H9 (cell line): Measurements from ENCODE around the gene POMGNT1. TPM values are rescaled to one million over a fixed set of nuclear protein-coding genes. Genes with fewer than 3 reads are reported as not detected.

Experiments used
- DNase-seq: peaks from one replicate; pipeline ENCODE4 v3.0.0-alpha.2; 2017
- H2AFZ ChIP-seq: one replicate; pipeline ENCODE4 v1.6.1; 2013; ENCODE audit warnings: mild to moderate bottlenecking, low read length, control low read depth, moderate library complexity
- H2AK5ac ChIP-seq: 2 replicates; pipeline ENCODE4 v1.6.1; 2013; ENCODE audit warnings: low read length, control low read depth, mixed read lengths; ENCODE audit not compliant: insufficient read length
- H2BK120ac ChIP-seq: one replicate; pipeline ENCODE4 v1.6.1; 2013; ENCODE audit warnings: low read depth, mild to moderate bottlenecking, low read length, control low read depth, inconsistent platforms; ENCODE audit not compliant: poor library complexity, severe bottlenecking
- H2BK12ac ChIP-seq: 2 replicates; pipeline ENCODE4 v1.6.1; 2013; ENCODE audit warnings: low read length, control low read depth, mixed read lengths, low read depth; ENCODE audit not compliant: insufficient read length
- H2BK15ac ChIP-seq: 2 replicates; pipeline ENCODE4 v1.6.1; 2013; ENCODE audit warnings: low read depth, low read length, control low read depth
- H2BK20ac ChIP-seq: one replicate; pipeline ENCODE4 v1.6.1; 2013; ENCODE audit warnings: low read depth, mild to moderate bottlenecking, low read length, control low read depth, inconsistent platforms; ENCODE audit not compliant: poor library complexity, severe bottlenecking
- H2BK5ac ChIP-seq: 2 replicates; pipeline ENCODE4 v1.6.1; 2013; ENCODE audit warnings: low read length, control low read depth, mixed read lengths; ENCODE audit not compliant: insufficient read length
- H3K14ac ChIP-seq: 2 replicates; pipeline ENCODE4 v1.6.1; 2013; ENCODE audit warnings: low read length, control low read depth; ENCODE audit not compliant: insufficient read depth
- H3K18ac ChIP-seq: 2 replicates; pipeline ENCODE4 v1.6.1; 2013; ENCODE audit warnings: low read depth, mild to moderate bottlenecking, mixed read lengths, low read length, control low read depth; ENCODE audit not compliant: insufficient read length
- H3K23ac ChIP-seq: 2 replicates; pipeline ENCODE4 v1.6.1; 2013; ENCODE audit warnings: low read length, control low read depth, mixed read lengths, low read depth; ENCODE audit not compliant: insufficient read length
- H3K23me2 ChIP-seq: 2 replicates; pipeline ENCODE4 v1.6.1; 2013; ENCODE audit warnings: low read depth, mild to moderate bottlenecking, mixed read lengths, low read length, control low read depth; ENCODE audit not compliant: insufficient read length, poor library complexity, severe bottlenecking
- H3K27ac ChIP-seq: 2 replicates; pipeline ENCODE4 v1.5.1; 2013; ENCODE audit warnings: low read length, control low read depth, mixed read lengths, low read depth; ENCODE audit not compliant: insufficient read length
- H3K27me3 ChIP-seq: 2 replicates; pipeline ENCODE4 v1.6.1; 2013; ENCODE audit warnings: low read length, control low read depth, inconsistent platforms; ENCODE audit not compliant: insufficient read depth
- H3K4ac ChIP-seq: 2 replicates; pipeline ENCODE4 v1.6.1; 2013; ENCODE audit warnings: low read depth, mild to moderate bottlenecking, control low read depth, inconsistent platforms, low read length, moderate library complexity
- H3K4me1 ChIP-seq: 2 replicates; pipeline ENCODE4 v1.6.1; 2013; ENCODE audit warnings: low read length, control low read depth, inconsistent platforms; ENCODE audit not compliant: insufficient read depth
- H3K4me2 ChIP-seq: 2 replicates; pipeline ENCODE4 v1.6.1; 2013; ENCODE audit warnings: low read length, control low read depth, mixed read lengths; ENCODE audit not compliant: insufficient read length, insufficient read depth
- H3K56ac ChIP-seq: 2 replicates; pipeline ENCODE4 v1.6.1; 2013; ENCODE audit warnings: low read depth, mild to moderate bottlenecking, mixed read lengths, low read length, control low read depth; ENCODE audit not compliant: insufficient read length
- H3K79me1 ChIP-seq: 2 replicates; pipeline ENCODE4 v1.6.1; 2013; ENCODE audit warnings: low read depth, mild to moderate bottlenecking, moderate library complexity, low read length, control low read depth, inconsistent platforms; ENCODE audit not compliant: insufficient read depth, poor library complexity, severe bottlenecking
- H3K79me2 ChIP-seq: 2 replicates; pipeline ENCODE4 v1.6.1; 2013; ENCODE audit warnings: low read length, control low read depth, inconsistent platforms; ENCODE audit not compliant: insufficient read depth
- H3K9ac ChIP-seq: 2 replicates; pipeline ENCODE4 v1.6.1; 2013; ENCODE audit warnings: low read length, control low read depth, mixed read lengths; ENCODE audit not compliant: insufficient read length; ENCODE audit errors: extremely low read depth
- H3K9me3 ChIP-seq: one replicate; pipeline ENCODE4 v1.6.1; 2013; ENCODE audit warnings: low read depth, low read length, inconsistent platforms; ENCODE audit not compliant: control insufficient read depth
- H3T11ph ChIP-seq: one replicate; pipeline ENCODE4 v1.6.1; 2013; ENCODE audit warnings: mild to moderate bottlenecking, low read length, control low read depth, inconsistent platforms
- H4K20me1 ChIP-seq: one replicate; pipeline ENCODE4 v1.6.1; 2013; ENCODE audit not compliant: control insufficient read depth, insufficient read length, insufficient read depth
- H4K5ac ChIP-seq: 2 replicates; pipeline ENCODE4 v1.6.1; 2013; ENCODE audit warnings: low read depth, mild to moderate bottlenecking, mixed read lengths, low read length, control low read depth; ENCODE audit not compliant: insufficient read length
- H4K8ac ChIP-seq: replicated peaks from 2 replicates; pipeline ENCODE4 v1.6.1; 2013; ENCODE audit warnings: low read length, control low read depth, mixed read lengths, low read depth; ENCODE audit not compliant: insufficient read length
- H4K91ac ChIP-seq: 2 replicates; pipeline ENCODE4 v1.6.1; 2013; ENCODE audit warnings: low read depth, mild to moderate bottlenecking, moderate library complexity, mixed read lengths, low read length, control low read depth; ENCODE audit not compliant: insufficient read length
- H3K27ac Mint-ChIP-seq, 3 experiments: 2 replicates in 2 of 3; 3 replicates in 1 of 3; pipeline ENCODE4 v1.8.0; 2020 to 2021; ENCODE audit warnings: mixed read lengths in 3 of 3, mild to moderate bottlenecking in 1 of 3, moderate library complexity in 1 of 3
- H3K27me3 Mint-ChIP-seq: 2 replicates; pipeline ENCODE4 v1.8.0; 2021; ENCODE audit warnings: low read depth, mild to moderate bottlenecking, moderate library complexity, mixed read lengths
- H3K36me3 Mint-ChIP-seq, 3 experiments: 2 replicates in 2 of 3; 3 replicates in 1 of 3; pipeline ENCODE4 v1.8.0; 2020 to 2021; ENCODE audit warnings: low read depth in 3 of 3, mixed read lengths in 3 of 3; ENCODE audit not compliant: insufficient read depth in 1 of 3
- H3K4me1 Mint-ChIP-seq, 2 experiments: 2 replicates each; pipeline ENCODE4 v1.8.0; 2020; ENCODE audit warnings: mixed read lengths in 2 of 2
- H3K4me3 Mint-ChIP-seq, 2 experiments: 2 replicates in 1 of 2; 3 replicates in 1 of 2; pipeline ENCODE4 v1.8.0; 2020 to 2021; ENCODE audit warnings: mild to moderate bottlenecking in 2 of 2, mixed read lengths in 2 of 2, moderate library complexity in 1 of 2
- H3K9me3 Mint-ChIP-seq, 2 experiments: 2 replicates in 1 of 2; 3 replicates in 1 of 2; pipeline ENCODE4 v1.8.0; 2020; ENCODE audit warnings: mild to moderate bottlenecking in 2 of 2, mixed read lengths in 2 of 2, moderate library complexity in 1 of 2
- WGBS: extraction: QIAGEN DNeasy Blood & Tissue Kit; methylation state at CpG from one replicate; pipeline ENCODE4 v1.1.7; 2013; ENCODE audit warnings: missing lambda C conversion rate, low lambda C conversion rate, mixed read lengths; ENCODE audit not compliant: insufficient read length; ENCODE audit errors: extremely low coverage; 5-methylcytosine and 5-hydroxymethylcytosine counted together
- total RNA-seq: library from RNA; stranded (reverse); gene quantifications from 2 replicates; pipeline ENCODE4 v1.2.1, GENCODE V29; 2021
- TF ChIP-seq, protein P1 (sequence below): fragments of 200-600 bp; sonication (generic); conservative IDR thresholded peaks from 3 replicates; pipeline ENCODE4 v1.8.0; 2021; ENCODE audit warnings: antibody characterized with exemption, mild to moderate bottlenecking

The POMGNT1 gene
- total RNA-seq, 1 experiment from 2014 or later, result 62.6 TPM

DNA sequence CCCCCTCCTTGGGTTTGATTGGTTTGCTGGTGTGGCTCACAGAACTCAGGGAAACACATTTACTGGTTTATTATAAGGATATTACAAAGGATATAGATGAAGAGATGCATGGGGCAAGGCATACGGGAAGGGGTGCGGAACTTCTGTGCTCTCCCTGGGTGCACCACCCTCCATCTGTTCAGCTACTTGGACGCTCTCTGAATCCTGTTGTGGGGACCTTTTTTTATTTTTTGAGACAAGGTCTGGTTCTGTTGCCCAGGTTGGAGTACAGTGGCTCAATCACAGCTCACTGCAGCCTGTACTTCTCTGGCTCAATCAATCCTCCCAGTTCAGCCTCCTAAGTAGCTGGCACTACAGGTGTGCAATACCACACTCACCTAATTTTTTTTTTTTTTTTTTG, 12.3 kb upstream of the POMGNT1 start:
- TF ChIP-seq, protein P1, sequence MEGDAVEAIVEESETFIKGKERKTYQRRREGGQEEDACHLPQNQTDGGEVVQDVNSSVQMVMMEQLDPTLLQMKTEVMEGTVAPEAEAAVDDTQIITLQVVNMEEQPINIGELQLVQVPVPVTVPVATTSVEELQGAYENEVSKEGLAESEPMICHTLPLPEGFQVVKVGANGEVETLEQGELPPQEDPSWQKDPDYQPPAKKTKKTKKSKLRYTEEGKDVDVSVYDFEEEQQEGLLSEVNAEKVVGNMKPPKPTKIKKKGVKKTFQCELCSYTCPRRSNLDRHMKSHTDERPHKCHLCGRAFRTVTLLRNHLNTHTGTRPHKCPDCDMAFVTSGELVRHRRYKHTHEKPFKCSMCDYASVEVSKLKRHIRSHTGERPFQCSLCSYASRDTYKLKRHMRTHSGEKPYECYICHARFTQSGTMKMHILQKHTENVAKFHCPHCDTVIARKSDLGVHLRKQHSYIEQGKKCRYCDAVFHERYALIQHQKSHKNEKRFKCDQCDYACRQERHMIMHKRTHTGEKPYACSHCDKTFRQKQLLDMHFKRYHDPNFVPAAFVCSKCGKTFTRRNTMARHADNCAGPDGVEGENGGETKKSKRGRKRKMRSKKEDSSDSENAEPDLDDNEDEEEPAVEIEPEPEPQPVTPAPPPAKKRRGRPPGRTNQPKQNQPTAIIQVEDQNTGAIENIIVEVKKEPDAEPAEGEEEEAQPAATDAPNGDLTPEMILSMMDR, result no peak
- Histone ChIP-seq H3K9me3 (no peaks in the 10 kb centered on the region), H3K79me2 (no peaks in the 10 kb centered on the region), H4K91ac (no peak overlapping the region), H2AK5ac (no peak overlapping the region), H3K4me1 (no peaks in the 10 kb centered on the region), H3K9ac (no peak overlapping the region), H2BK15ac (no peak overlapping the region), H4K5ac (no peak overlapping the region), H2BK5ac (no peak overlapping the region), H4K8ac (no peak overlapping the region), H3K27me3 (no peaks in the 10 kb centered on the region), H3K4ac (no peak overlapping the region), H3K79me1 (no peaks in the 10 kb centered on the region), H3K27ac (no peak overlapping the region), H3K18ac (no peak overlapping the region), H3K23ac (no peak overlapping the region), H3K23me2 (no peaks in the 10 kb centered on the region), H2BK12ac (no peak overlapping the region), H3K14ac (no peak overlapping the region), H2AFZ (no peak overlapping the region), H3K56ac (no peak overlapping the region), H4K20me1 (no peaks in the 10 kb centered on the region), H2BK20ac (no peak overlapping the region), H2BK120ac (no peak overlapping the region), H3T11ph (no peak overlapping the region), H3K4me2 (no peak overlapping the region)
- Mint-ChIP-seq H3K36me3 (peaks cover 0 to 2% (median 2%) of the 10 kb centered on the region in 3 experiments; a peak in 3 of 7 replicates), H3K9me3 (no peaks in the 10 kb centered on the region; a peak in 1 of 5 replicates), H3K4me1 (peaks cover 2% of the 10 kb centered on the region in 2 experiments; a peak in 3 of 4 replicates), H3K27ac (no peak overlapping the region), H3K4me3 (no peak overlapping the region), H3K27me3 (no peaks in the 10 kb centered on the region)
- no CpG with 5 or more reads among the region's 3 CpGs for WGBS
- DNase-seq, result no peak
